NCI-H128 (cell line): ENCODE results near the gene C5orf24.
"Not testable (repeated sequence)": the region's sequence is repeated elsewhere in the genome, so short reads cannot be mapped to it uniquely, and the experiment has no call there.

Experiments
- DNase-seq: peaks from one replicate; lab custom pipeline; 2025; ENCODE audit not compliant: unreplicated experiment; lab: John Stamatoyannopoulos, UW

C5orf24 gene

GRCh38 chr5:134845852-134846640, at the start of gene C5orf24:
Gene C5orf24, plus strand, starts transcription at chr5:134845968. Its CDS starts 8,933 bp downstream, at chr5:134854901.
- peak; percentile 63 for DNase-seq

GRCh38 chr5:134798468-134798867, 47.3 kb upstream of the C5orf24 start:
- DNase-seq: no peak

- DNase-seq: no peak
Observed at GRCh38 chr5:134803821-134804220, 41.9 kb upstream of the C5orf24 start.

GRCh38 chr5:134813407-134813806, 32.4 kb upstream of the C5orf24 start:
- DNase-seq: no peak

- no peak for DNase-seq
Observed at GRCh38 chr5:134813827-134814226, 31.9 kb upstream of the C5orf24 start.

- DNase-seq: no peak
Observed at GRCh38 chr5:134817006-134817405, 28.8 kb upstream of the C5orf24 start.

GRCh38 chr5:134818776-134819175, 27.0 kb upstream of the C5orf24 start:
- no peak for DNase-seq

- DNase-seq: no peak
Observed at GRCh38 chr5:134819407-134819963, 26.3 kb upstream of the C5orf24 start.

GRCh38 chr5:134821841-134822240, 23.9 kb upstream of the C5orf24 start:
- DNase-seq: no peak

GRCh38 chr5:134824681-134825080, 21.1 kb upstream of the C5orf24 start:
- DNase-seq: no peak

- no peak for DNase-seq
Observed at GRCh38 chr5:134825212-134825611, 20.6 kb upstream of the C5orf24 start.

GRCh38 chr5:134833340-134834032, 12.3 kb upstream of the C5orf24 start:
- DNase-seq: no peak

GRCh38 chr5:134835623-134836022, 10.1 kb upstream of the C5orf24 start:
- DNase-seq: no peak

GRCh38 chr5:134837530-134838181, 8.1 kb upstream of the C5orf24 start:
- no peak for DNase-seq

- DNase-seq: not testable (repeated sequence)
Observed at GRCh38 chr5:134838361-134838760, 7.4 kb upstream of the C5orf24 start.

- DNase-seq: no peak
Observed at GRCh38 chr5:134840811-134841210, 5.0 kb upstream of the C5orf24 start.

- DNase-seq: no peak
Observed at GRCh38 chr5:134844252-134844651, 1.5 kb upstream of the C5orf24 start.

GRCh38 chr5:134845335-134845851, 375 bp upstream of the C5orf24 start:
- no peak for DNase-seq

- no peak for DNase-seq
Observed at GRCh38 chr5:134846641-134846960, 833 bp downstream of the C5orf24 start.

- DNase-seq: not testable (repeated sequence)
Observed at GRCh38 chr5:134849434-134849933, 3.7 kb downstream of the C5orf24 start.

GRCh38 chr5:134851307-134851923, 5.6 kb downstream of the C5orf24 start:
- no peak for DNase-seq
